PC-3 (cell line): ENCODE measurements around the gene GSTM4.

Experiments
- CTCF ChIP-seq: fragments of 300-600 bp; sonication (generic); conservative IDR thresholded peaks from 2 replicates; pipeline ENCODE4 v1.5.1; 2017; ENCODE audit warnings: antibody characterized with exemption, low read depth, mild to moderate bottlenecking, low read length
- EZH2 ChIP-seq: fragments of 300-600 bp; sonication (generic); IDR thresholded peaks from one replicate; pipeline ENCODE4 v1.6.1; 2017; ENCODE audit warnings: antibody characterized with exemption, mild to moderate bottlenecking, low read length; ENCODE audit not compliant: unreplicated experiment

- no peak for TF ChIP-seq CTCF
- no peak for TF ChIP-seq EZH2
These were observed 14.7 kb upstream of the GSTM4 start for GRCh38 chr1:109641078-109641740.
